Trophoblast cell (in vitro differentiated cells and primary cell): ENCODE results near the gene COMMD10.

Experiments
- DNase-seq, 2 donors: peaks; one replicate each; pipeline ENCODE4 v3.0.0-alpha.2; 2016
- H2AFZ ChIP-seq: 2 replicates; pipeline ENCODE4 v1.6.1; 2013; ENCODE audit warnings: low read length, moderate library complexity, mild to moderate bottlenecking; ENCODE audit not compliant: insufficient read depth, poor library complexity
- H2AK5ac ChIP-seq: 2 replicates; pipeline ENCODE4 v1.6.1; 2013; ENCODE audit warnings: mild to moderate bottlenecking, low read length
- H2BK120ac ChIP-seq: 2 replicates; pipeline ENCODE4 v1.6.1; 2013; ENCODE audit warnings: low read length, mild to moderate bottlenecking, moderate library complexity; ENCODE audit not compliant: insufficient read depth, poor library complexity
- H2BK12ac ChIP-seq: 2 replicates; pipeline ENCODE4 v1.6.1; 2013; ENCODE audit warnings: mild to moderate bottlenecking, low read length, moderate library complexity
- H2BK5ac ChIP-seq: 2 replicates; pipeline ENCODE4 v1.6.1; 2013; ENCODE audit warnings: low read length, low read depth, moderate library complexity, mild to moderate bottlenecking; ENCODE audit not compliant: poor library complexity
- H3K14ac ChIP-seq: 2 replicates; pipeline ENCODE4 v1.6.1; 2013; ENCODE audit warnings: mild to moderate bottlenecking, low read length
- H3K18ac ChIP-seq: 2 replicates; pipeline ENCODE4 v1.6.1; 2013; ENCODE audit warnings: mild to moderate bottlenecking, low read length
- H3K23ac ChIP-seq: 2 replicates; pipeline ENCODE4 v1.6.1; 2013; ENCODE audit warnings: low read length
- H3K27ac ChIP-seq: 2 replicates; pipeline ENCODE4 v1.5.1; 2013; ENCODE audit warnings: low read depth, mild to moderate bottlenecking, inconsistent platforms, low read length, moderate library complexity
- H3K27me3 ChIP-seq: 2 replicates; pipeline ENCODE4 v1.6.1; 2013; ENCODE audit warnings: inconsistent platforms, mild to moderate bottlenecking, low read length, moderate library complexity; ENCODE audit not compliant: insufficient read depth
- H3K36me3 ChIP-seq, 2 experiments: 1 replicate in 1 of 2; 2 replicates in 1 of 2; pipeline ENCODE4 v1.6.1; 2013; ENCODE audit warnings: low read length in 2 of 2, mild to moderate bottlenecking in 2 of 2, moderate library complexity in 1 of 2; ENCODE audit not compliant: insufficient read depth in 2 of 2, control insufficient read depth in 1 of 2
- H3K4ac ChIP-seq: 2 replicates; pipeline ENCODE4 v1.6.1; 2013; ENCODE audit warnings: low read depth, mild to moderate bottlenecking, low read length, moderate library complexity
- H3K4me1 ChIP-seq, 2 experiments: 1 replicate in 1 of 2; 2 replicates in 1 of 2; pipeline ENCODE4 v1.6.1; 2013; ENCODE audit warnings: low read length in 2 of 2, mild to moderate bottlenecking in 2 of 2, moderate library complexity in 1 of 2; ENCODE audit not compliant: insufficient read depth in 2 of 2, control insufficient read depth in 1 of 2
- H3K4me2 ChIP-seq: 2 replicates; pipeline ENCODE4 v1.6.1; 2013; ENCODE audit warnings: inconsistent platforms, mild to moderate bottlenecking, low read length, moderate library complexity
- H3K4me3 ChIP-seq: 2 replicates; pipeline ENCODE4 v1.5.1; 2013; ENCODE audit warnings: mild to moderate bottlenecking, low read depth, low read length, inconsistent platforms
- H3K79me1 ChIP-seq: one replicate; pipeline ENCODE4 v1.6.1; 2013; ENCODE audit warnings: low read length
- H3K79me2 ChIP-seq: 2 replicates; pipeline ENCODE4 v1.6.1; 2013; ENCODE audit warnings: low read length, mild to moderate bottlenecking; ENCODE audit not compliant: control insufficient read depth, insufficient read depth, poor library complexity
- H3K9ac ChIP-seq: 2 replicates; pipeline ENCODE4 v1.6.1; 2013; ENCODE audit warnings: mild to moderate bottlenecking, low read length
- H3K9me3 ChIP-seq: 2 replicates; pipeline ENCODE4 v1.6.1; 2013; ENCODE audit warnings: low read depth, mild to moderate bottlenecking, control low read depth, inconsistent platforms, low read length; ENCODE audit not compliant: insufficient read depth
- H4K12ac ChIP-seq: 2 replicates; pipeline ENCODE4 v1.6.1; 2013; ENCODE audit warnings: low read depth, mild to moderate bottlenecking, low read length, moderate library complexity
- H4K8ac ChIP-seq: 2 replicates; pipeline ENCODE4 v1.6.1; 2013; ENCODE audit warnings: low read depth, mild to moderate bottlenecking, low read length, moderate library complexity
- H4K91ac ChIP-seq: one replicate; pipeline ENCODE4 v1.6.1; 2013; ENCODE audit warnings: low read depth, mild to moderate bottlenecking, low read length, moderate library complexity
- WGBS: extraction: QIAGEN DNeasy Blood & Tissue Kit; methylation state at CpG from one replicate; pipeline ENCODE4 v1.1.7; 2013; ENCODE audit warnings: missing lambda C conversion rate; ENCODE audit not compliant: insufficient read length, insufficient coverage; ENCODE audit errors: extremely low coverage; 5-methylcytosine and 5-hydroxymethylcytosine counted together

The COMMD10 gene

DNA sequence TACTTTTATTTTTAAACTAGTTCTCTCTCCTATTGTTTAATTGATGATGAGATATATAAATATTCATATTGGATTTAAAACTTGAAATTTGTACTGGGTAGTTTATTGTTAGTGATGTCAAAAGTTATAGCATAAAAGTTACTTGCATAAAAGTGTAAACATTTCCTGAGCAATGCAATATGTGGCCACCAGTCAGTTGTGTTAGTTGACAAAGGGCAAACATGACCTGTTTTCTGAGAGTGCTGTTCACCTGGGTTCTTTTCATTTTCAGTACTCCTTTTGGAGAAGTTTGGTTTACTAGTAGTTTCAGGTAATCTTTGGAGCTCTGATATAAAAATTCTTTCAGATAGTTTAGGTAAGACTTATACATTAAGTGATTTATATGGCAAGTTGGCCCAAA, 69.4 kb downstream of the COMMD10 start:
- Histone ChIP-seq H2BK5ac (no peak overlapping the region), H3K14ac (no peak overlapping the region), H3K4me2 (no peak overlapping the region), H3K79me2 (no peaks in the 10 kb centered on the region), H3K9ac (no peak overlapping the region), H2BK120ac (no peak overlapping the region), H3K79me1 (no peaks in the 10 kb centered on the region), H3K4me1 (no peaks in the 10 kb centered on the region), H2AFZ (no peak overlapping the region), H3K4me3 (no peak overlapping the region), H4K12ac (no peak overlapping the region), H4K91ac (no peak overlapping the region), H3K9me3 (no peaks in the 10 kb centered on the region), H3K4ac (no peak overlapping the region), H2AK5ac (no peak overlapping the region), H3K18ac (no peak overlapping the region), H2BK12ac (no peak overlapping the region), H3K36me3 (no peaks in the 10 kb centered on the region), H3K27ac (no peak overlapping the region), H4K8ac (no peak overlapping the region), H3K27me3 (no peaks in the 10 kb centered on the region), H3K23ac (no peak overlapping the region)
- no peak for DNase-seq

DNA sequence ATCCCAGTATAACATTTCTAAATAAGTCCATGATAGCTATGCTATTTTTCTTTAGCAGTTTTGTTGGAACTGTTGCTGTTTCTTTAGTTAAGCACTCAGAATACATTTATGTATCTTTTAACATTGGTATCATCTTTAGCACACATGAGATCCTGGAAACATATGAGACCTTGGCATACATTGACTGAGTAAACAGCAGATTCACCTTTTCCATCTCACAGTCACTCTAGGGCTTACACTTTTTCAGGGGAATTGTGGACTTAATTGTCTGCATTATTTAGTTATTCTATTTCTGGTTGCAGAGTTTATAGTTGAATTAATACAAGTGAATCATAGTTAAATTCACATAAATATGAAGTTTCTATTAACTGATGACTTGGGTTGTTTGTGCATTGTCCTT, 70.1 kb downstream of the COMMD10 start:
- Histone ChIP-seq H3K14ac (no peak overlapping the region), H3K9me3 (no peaks in the 10 kb centered on the region), H3K23ac (no peak overlapping the region), H3K4me2 (no peak overlapping the region), H2BK12ac (no peak overlapping the region), H3K27me3 (no peaks in the 10 kb centered on the region), H3K79me2 (no peaks in the 10 kb centered on the region), H4K8ac (no peak overlapping the region), H3K36me3 (no peaks in the 10 kb centered on the region), H4K91ac (no peak overlapping the region), H3K4ac (no peak overlapping the region), H4K12ac (no peak overlapping the region), H3K4me1 (no peaks in the 10 kb centered on the region), H3K9ac (no peak overlapping the region), H2AK5ac (no peak overlapping the region), H2BK120ac (no peak overlapping the region), H2BK5ac (no peak overlapping the region), H3K27ac (no peak overlapping the region), H2AFZ (no peak overlapping the region), H3K18ac (no peak overlapping the region), H3K4me3 (no peak overlapping the region), H3K79me1 (no peaks in the 10 kb centered on the region)
- no peak for DNase-seq

GRCh38 chr5:116157902-116158301, 73.1 kb downstream of the COMMD10 start:
- no peaks in the 10 kb centered on the region for H3K27me3 ChIP-seq
- H4K8ac ChIP-seq, result no peak overlapping the region
- H3K36me3 ChIP-seq, result no peaks in the 10 kb centered on the region
- H3K4ac ChIP-seq, result no peak overlapping the region
- H3K79me1 ChIP-seq, result no peaks in the 10 kb centered on the region
- H4K91ac ChIP-seq, result no peak overlapping the region
- no peak overlapping the region for H2AFZ ChIP-seq
- no peak for DNase-seq
- no peak overlapping the region for H3K18ac ChIP-seq
- H2AK5ac ChIP-seq, result no peak overlapping the region
- H3K4me1 ChIP-seq, result no peaks in the 10 kb centered on the region
- no peak overlapping the region for H3K14ac ChIP-seq
- no CpG with 5 or more reads among the region's 8 CpGs for WGBS
- H3K23ac ChIP-seq, result no peak overlapping the region
- no peaks in the 10 kb centered on the region for H3K79me2 ChIP-seq
- H3K4me3 ChIP-seq, result no peak overlapping the region
- H2BK120ac ChIP-seq, result no peak overlapping the region
- no peak overlapping the region for H2BK12ac ChIP-seq
- no peak overlapping the region for H4K12ac ChIP-seq
- no peak overlapping the region for H2BK5ac ChIP-seq
- H3K27ac ChIP-seq, result no peak overlapping the region
- no peak overlapping the region for H3K4me2 ChIP-seq
- no peak overlapping the region for H3K9ac ChIP-seq
- no peaks in the 10 kb centered on the region for H3K9me3 ChIP-seq

- H3K9me3 ChIP-seq, result no peaks in the 10 kb centered on the region
- no peaks in the 10 kb centered on the region for H3K4me1 ChIP-seq
- H3K4me2 ChIP-seq, result no peak overlapping the region
- no peak overlapping the region for H3K4me3 ChIP-seq
- H3K9ac ChIP-seq, result no peak overlapping the region
- no peak overlapping the region for H2BK5ac ChIP-seq
- no peak overlapping the region for H3K23ac ChIP-seq
- H4K91ac ChIP-seq, result no peak overlapping the region
- H2AK5ac ChIP-seq, result no peak overlapping the region
- no peak overlapping the region for H2BK12ac ChIP-seq
- no peak overlapping the region for H3K14ac ChIP-seq
- H3K79me1 ChIP-seq, result no peaks in the 10 kb centered on the region
- H2AFZ ChIP-seq, result no peak overlapping the region
- no peak overlapping the region for H3K27ac ChIP-seq
- DNase-seq, result no peak
- H3K36me3 ChIP-seq, result no peaks in the 10 kb centered on the region
- no peak overlapping the region for H3K4ac ChIP-seq
- H4K8ac ChIP-seq, result no peak overlapping the region
- no peak overlapping the region for H4K12ac ChIP-seq
- H2BK120ac ChIP-seq, result no peak overlapping the region
- no peaks in the 10 kb centered on the region for H3K79me2 ChIP-seq
- H3K27me3 ChIP-seq, result no peaks in the 10 kb centered on the region
- no peak overlapping the region for H3K18ac ChIP-seq
Observed at GRCh38 chr5:116159006-116159405, 74.2 kb downstream of the COMMD10 start.

DNA sequence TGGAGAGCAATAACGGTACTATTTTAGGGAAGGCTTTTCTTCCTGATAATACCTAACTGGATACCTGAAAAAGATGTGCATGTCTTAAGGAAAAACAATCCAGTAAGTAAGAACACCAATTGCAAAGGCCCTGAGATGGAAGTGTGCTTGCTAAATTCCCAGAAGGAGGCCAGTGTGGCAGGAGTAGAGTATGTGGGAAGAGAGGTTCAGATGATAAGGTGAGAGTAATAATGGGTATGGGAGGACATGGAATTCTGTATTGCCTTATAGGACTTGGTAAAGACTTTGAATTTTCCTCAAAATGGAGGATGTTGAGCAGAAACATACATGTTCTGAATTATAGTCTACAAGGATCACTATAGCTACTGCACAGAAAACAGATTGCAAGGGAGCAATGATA, 89.3 kb downstream of the COMMD10 start:
- H4K8ac ChIP-seq, result no peak overlapping the region
- H3K4me3 ChIP-seq, result no peak overlapping the region
- no peak overlapping the region for H4K12ac ChIP-seq
- H2AFZ ChIP-seq, result no peak overlapping the region
- H3K23ac ChIP-seq, result no peak overlapping the region
- no peaks in the 10 kb centered on the region for H3K36me3 ChIP-seq
- DNase-seq, result no peak
- no peaks in the 10 kb centered on the region for H3K79me2 ChIP-seq
- H3K4me2 ChIP-seq, result no peak overlapping the region
- no peak overlapping the region for H2BK120ac ChIP-seq
- H2BK5ac ChIP-seq, result no peak overlapping the region
- H3K9ac ChIP-seq, result no peak overlapping the region
- H3K4me1 ChIP-seq, result no peaks in the 10 kb centered on the region
- H3K27ac ChIP-seq, result no peak overlapping the region
- no peak overlapping the region for H3K18ac ChIP-seq
- H2AK5ac ChIP-seq, result no peak overlapping the region
- no peaks in the 10 kb centered on the region for H3K27me3 ChIP-seq
- H2BK12ac ChIP-seq, result no peak overlapping the region
- H4K91ac ChIP-seq, result no peak overlapping the region
- H3K14ac ChIP-seq, result no peak overlapping the region
- WGBS, result no CpG with 5 or more reads among the region's 1 CpG
- H3K79me1 ChIP-seq, result no peaks in the 10 kb centered on the region
- H3K9me3 ChIP-seq, result no peaks in the 10 kb centered on the region
- no peak overlapping the region for H3K4ac ChIP-seq
